ENCODE data around the gene CAPZB. TPM values are rescaled to one million over a fixed set of nuclear protein-coding genes. Genes with fewer than 3 reads are reported as not detected.

Gene CAPZB
- total RNA-seq, 3 donors from 2014 or later = 112 to 114 (median 113) TPM

GRCh38 chr1:19326748-19327065, 158.6 kb downstream of the CAPZB start:
- no peaks in the 10 kb centered on the region for H3K9me3 ChIP-seq
- no peaks in the 10 kb centered on the region for H3K36me3 ChIP-seq
- TF ChIP-seq POLR2AphosphoS5 (IDR thresholded peaks at IDR 0.05) (no peak), POLR2A (IDR thresholded peaks at IDR 0.05) (no peak)
- TF ChIP-seq, protein P1, sequence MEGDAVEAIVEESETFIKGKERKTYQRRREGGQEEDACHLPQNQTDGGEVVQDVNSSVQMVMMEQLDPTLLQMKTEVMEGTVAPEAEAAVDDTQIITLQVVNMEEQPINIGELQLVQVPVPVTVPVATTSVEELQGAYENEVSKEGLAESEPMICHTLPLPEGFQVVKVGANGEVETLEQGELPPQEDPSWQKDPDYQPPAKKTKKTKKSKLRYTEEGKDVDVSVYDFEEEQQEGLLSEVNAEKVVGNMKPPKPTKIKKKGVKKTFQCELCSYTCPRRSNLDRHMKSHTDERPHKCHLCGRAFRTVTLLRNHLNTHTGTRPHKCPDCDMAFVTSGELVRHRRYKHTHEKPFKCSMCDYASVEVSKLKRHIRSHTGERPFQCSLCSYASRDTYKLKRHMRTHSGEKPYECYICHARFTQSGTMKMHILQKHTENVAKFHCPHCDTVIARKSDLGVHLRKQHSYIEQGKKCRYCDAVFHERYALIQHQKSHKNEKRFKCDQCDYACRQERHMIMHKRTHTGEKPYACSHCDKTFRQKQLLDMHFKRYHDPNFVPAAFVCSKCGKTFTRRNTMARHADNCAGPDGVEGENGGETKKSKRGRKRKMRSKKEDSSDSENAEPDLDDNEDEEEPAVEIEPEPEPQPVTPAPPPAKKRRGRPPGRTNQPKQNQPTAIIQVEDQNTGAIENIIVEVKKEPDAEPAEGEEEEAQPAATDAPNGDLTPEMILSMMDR (IDR thresholded peaks at IDR 0.05) = no peak

DNA sequence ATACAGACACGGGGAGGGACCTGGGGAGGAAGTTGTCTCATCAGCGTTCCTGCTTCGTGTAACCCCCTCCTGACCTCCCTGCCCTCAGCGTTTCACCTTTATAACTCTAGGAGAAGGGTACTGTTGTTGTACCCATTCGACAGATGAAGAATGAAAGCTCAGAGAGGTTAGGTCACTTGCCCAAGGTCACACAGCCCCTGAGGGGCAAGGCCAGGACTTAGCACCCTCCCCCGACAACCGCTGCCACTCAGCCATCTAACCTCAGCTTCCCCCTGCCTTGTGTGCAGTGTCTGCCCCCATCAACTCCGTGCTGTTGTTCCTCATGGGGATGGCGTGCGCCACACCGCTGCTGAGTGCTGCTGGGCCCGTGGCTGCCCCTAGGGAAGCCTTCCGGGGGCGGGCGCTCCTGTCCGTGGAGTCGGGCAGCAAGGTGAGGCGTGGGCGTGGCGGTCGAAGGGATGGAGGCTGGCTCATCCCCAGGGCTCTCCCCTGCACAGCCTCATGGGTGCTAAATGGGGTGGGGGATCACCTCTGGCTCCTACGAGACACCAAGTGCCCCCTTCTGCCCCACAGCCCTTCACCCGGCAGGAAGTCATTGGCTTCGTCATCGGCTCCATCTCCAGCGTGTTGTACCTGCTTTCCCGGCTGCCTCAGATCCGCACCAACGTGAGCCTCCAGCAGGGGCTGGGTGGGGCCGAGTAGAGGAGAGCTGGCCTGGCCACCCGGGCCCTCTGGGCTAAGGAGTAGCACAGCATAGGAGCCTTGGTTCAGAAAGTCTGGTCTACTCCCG, 159.2 kb downstream of the CAPZB start:
- Histone ChIP-seq H3K27ac (no peak overlapping the region), H3K27me3 (no peaks in the 10 kb centered on the region), H3K36me3 (no peaks in the 10 kb centered on the region), H3K4me1 (no peaks in the 10 kb centered on the region), H3K4me3 (no peak overlapping the region), H3K9me3 (no peaks in the 10 kb centered on the region)
- no peak for TF ChIP-seq POLR2A (IDR thresholded peaks at IDR 0.05)
- no peak for TF ChIP-seq POLR2AphosphoS5 (IDR thresholded peaks at IDR 0.05)
- TF ChIP-seq, protein P1 (IDR thresholded peaks at IDR 0.05) = no peak
- DNase-seq (ENCODE audit: low spot score in 2 of 2) = no peak
- intact Hi-C loops (cut with DNase I; ENCODE audit: low total_unique reads) = no loop called here

More at GRCh38 chr1:19326748-19327065, 158.6 kb downstream of the CAPZB start:
- H3K4me1 ChIP-seq = no peaks in the 10 kb centered on the region
- DNase-seq (ENCODE audit: low spot score in 2 of 2) = no peak
- intact Hi-C loops (cut with DNase I; ENCODE audit: low total_unique reads) = no loop called here
- no peaks in the 10 kb centered on the region for H3K27me3 ChIP-seq
- H3K4me3 ChIP-seq = no peak overlapping the region
- no peak overlapping the region for H3K27ac ChIP-seq

DNA sequence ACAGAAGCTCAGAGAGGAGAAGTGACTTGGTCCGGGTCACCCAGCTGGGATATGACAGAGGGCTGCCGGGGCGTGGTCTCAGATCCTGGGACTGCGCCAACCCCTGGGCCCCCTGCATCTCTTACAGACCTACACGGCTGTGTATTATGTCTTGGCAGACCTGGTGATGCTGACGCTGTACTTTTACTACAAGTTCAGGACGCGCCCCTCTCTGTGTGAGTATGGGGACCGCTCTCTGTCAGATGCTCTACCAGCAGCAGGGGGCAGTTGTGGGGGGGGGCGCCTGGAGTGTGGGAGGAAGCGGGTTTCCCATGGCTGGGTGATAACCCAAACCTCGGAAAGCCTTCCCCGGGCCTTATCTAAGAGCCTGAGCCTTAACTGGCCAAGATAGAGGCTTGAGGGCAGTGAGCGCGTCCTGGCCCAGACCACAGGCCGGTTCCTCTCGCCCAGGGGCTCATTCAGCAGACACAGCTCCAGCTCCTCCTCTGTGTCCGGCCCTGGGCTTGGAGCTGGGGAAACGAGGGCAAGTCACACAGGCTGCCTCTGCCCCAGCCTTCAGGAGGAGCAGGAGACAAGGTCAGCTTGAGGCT, 159.9 kb downstream of the CAPZB start:
- TF ChIP-seq POLR2A (IDR thresholded peaks at IDR 0.05) (no peak), POLR2AphosphoS5 (IDR thresholded peaks at IDR 0.05) (no peak)
- TF ChIP-seq, protein P1 (IDR thresholded peaks at IDR 0.05) = no peak
- H3K4me3 ChIP-seq = no peak overlapping the region
- H3K9me3 ChIP-seq = no peaks in the 10 kb centered on the region
- no peak overlapping the region for H3K27ac ChIP-seq
- H3K36me3 ChIP-seq = no peaks in the 10 kb centered on the region
- no peaks in the 10 kb centered on the region for H3K27me3 ChIP-seq
- H3K4me1 ChIP-seq = no peaks in the 10 kb centered on the region
- intact Hi-C loops (cut with DNase I; ENCODE audit: low total_unique reads) = no loop called here
- DNase-seq (ENCODE audit: low spot score in 2 of 2) = no peak

GRCh38 chr1:19324665-19324990, 160.7 kb downstream of the CAPZB start:
- no peaks in the 10 kb centered on the region for H3K4me1 ChIP-seq
- no peaks in the 10 kb centered on the region for H3K27me3 ChIP-seq
- no peak overlapping the region for H3K4me3 ChIP-seq
- H3K9me3 ChIP-seq = no peaks in the 10 kb centered on the region
- TF ChIP-seq, protein P1 (IDR thresholded peaks at IDR 0.05) = no peak
- no peak for TF ChIP-seq POLR2AphosphoS5 (IDR thresholded peaks at IDR 0.05)
- no peak for TF ChIP-seq POLR2A (IDR thresholded peaks at IDR 0.05)
- intact Hi-C loops (cut with DNase I; ENCODE audit: low total_unique reads) = no loop called here
- no peaks in the 10 kb centered on the region for H3K36me3 ChIP-seq
- DNase-seq (ENCODE audit: low spot score in 2 of 2) = no peak
- no peak overlapping the region for H3K27ac ChIP-seq

DNA sequence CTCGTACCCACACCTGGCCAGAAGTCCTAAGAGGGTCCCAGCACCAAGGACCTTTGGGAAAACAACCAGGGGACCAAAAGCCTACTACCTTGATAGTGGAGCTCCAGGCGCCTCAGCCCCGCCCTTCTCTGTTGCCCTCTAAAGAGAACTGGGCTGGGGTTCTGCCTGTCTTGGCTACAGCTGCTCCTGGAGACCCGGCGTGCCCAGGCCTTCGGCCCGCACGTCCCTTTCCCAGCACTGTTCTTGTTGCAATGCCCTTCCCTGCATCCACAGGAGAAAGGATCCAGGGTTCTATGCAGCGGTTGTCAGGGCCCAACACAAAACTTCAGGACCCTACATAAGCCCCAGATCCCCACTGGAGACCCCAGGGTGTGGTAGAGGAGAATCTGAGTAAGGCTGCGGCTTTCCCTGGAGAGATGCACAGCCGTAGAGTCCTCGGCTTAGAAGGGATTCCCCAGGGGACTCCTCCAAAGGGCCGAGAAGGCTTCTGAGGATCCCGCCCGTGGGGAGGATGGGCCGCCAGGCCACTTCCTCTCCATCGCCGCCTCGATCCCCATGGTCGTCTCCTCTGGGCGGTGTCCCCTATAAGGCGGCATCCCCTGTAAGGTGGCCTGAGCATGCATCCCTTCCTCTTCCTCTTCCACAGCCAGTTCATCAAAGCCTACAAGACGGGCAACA, 161.2 kb downstream of the CAPZB start:
- no peak overlapping the region for H3K27ac ChIP-seq
- TF ChIP-seq POLR2AphosphoS5 (IDR thresholded peaks at IDR 0.05) (no peak), POLR2A (IDR thresholded peaks at IDR 0.05) (no peak)
- TF ChIP-seq, protein P1 (IDR thresholded peaks at IDR 0.05) = no peak
- H3K9me3 ChIP-seq = no peaks in the 10 kb centered on the region
- intact Hi-C loops (cut with DNase I; ENCODE audit: low total_unique reads) = no loop called here
- H3K4me3 ChIP-seq = no peak overlapping the region
- DNase-seq (ENCODE audit: low spot score in 2 of 2) = no peak
- no peaks in the 10 kb centered on the region for H3K36me3 ChIP-seq
- H3K4me1 ChIP-seq = no peaks in the 10 kb centered on the region
- no peaks in the 10 kb centered on the region for H3K27me3 ChIP-seq

Measured in breast epithelium (tissue), 4 donors.